Inflammatory macrophage (primary cell): ENCODE data around the gene DEUP1.
"Not testable (repeated sequence)": the region's sequence is repeated elsewhere in the genome, so short reads cannot be mapped to it uniquely, and the experiment has no call there.

Experiments
- DNase-seq, 2 donors: peaks; one replicate each; pipeline ENCODE4 v3.0.0-alpha.2; 2020 to 2022

DEUP1 gene

DNA sequence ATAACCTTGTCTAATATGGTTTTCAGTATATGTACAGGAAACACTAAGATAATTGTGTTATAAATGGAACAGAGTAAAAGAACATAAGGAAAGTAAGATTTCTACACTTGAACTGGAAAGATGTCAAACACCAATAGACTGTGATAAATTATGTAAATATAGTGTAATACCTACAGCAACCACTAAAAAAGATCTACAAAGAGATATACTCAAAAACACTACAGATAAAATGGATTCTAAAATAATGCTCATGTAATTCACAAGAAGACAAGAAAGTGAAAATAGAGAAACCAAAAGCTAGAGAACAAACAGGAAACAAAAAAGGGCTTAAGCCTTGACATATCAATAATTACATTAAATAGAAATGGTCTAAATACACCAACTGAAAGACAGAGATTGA is 30.9 kb downstream of the DEUP1 start:
- DNase-seq, result no peak

DNA sequence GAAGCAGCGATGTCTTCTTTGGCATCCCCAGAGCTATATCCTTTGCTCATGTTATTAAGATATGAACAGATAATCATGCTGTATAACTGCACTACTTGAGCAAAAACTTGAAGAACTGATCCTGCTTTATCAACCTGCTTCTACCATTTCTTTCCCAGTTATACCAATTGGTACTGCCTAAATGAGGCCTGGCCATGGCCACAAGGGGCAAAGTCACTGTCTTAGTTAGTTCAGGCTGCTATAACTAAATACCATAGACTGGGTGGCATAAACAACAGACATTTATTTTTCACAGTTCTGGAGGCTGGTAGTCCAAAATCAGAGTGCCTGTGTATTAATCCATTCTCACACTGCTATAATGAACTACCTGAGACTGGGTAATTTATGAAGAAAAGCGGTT is 37.5 kb downstream of the DEUP1 start:
- no peak for DNase-seq

DNA sequence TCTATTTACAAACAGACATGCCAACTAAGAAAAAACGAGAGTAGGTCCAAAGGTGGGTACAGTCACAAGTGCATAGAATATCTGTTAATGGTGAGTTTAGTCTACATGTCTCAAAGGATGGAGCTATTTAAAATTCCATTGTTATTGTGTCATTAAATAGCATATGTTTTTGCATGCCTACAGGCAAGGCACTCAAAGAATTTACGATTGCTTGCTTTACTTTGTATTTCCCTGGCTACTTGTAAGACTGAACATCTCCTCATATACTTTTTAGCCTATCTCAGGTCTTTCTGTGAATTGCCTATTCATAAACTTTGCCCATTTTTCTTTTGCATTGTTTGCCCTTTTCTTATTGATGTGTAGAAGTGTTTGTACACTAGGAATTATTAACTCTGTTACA is 39.7 kb downstream of the DEUP1 start:
- no peak for DNase-seq

DNA sequence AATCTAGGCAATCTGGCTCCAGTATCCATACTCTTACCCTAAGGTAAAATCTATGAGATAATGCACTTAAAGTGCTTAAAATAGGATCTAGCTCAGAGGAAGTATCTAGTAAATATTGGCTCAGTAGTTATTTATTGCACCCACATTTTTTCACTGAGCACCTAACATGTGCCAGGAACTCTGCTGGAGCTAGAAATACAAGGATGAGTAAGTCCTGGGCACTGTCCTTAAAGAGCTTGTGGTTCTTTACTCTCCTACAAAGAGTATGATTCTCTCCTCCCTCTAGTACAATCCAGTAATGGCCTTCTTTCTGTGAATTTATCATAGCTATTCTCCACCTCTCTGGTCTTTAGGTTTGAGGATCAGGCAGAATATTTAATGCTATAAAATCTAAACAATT is 59.2 kb downstream of the DEUP1 start:
- no peak for DNase-seq

DNA sequence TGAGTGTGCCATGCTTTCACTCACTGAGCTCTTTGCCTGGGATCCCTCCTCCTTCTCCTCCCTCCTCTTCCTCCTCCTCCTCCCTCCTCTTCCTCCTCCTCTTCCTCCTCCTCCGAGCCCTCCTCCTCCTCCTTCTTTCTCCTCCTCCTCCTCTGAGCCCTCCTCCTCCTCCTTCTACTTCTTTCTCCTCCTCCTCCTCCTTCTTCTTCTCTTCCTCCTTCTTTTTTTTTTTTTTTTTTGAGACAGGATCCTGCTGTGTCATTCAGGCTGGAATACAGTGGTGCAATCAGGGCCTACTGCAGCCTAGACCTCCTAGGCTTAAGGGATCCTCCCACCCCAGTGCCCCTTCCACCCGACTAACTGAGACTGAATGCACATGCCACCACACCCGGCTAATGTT is 62.3 kb downstream of the DEUP1 start:
- no peak for DNase-seq

DNA sequence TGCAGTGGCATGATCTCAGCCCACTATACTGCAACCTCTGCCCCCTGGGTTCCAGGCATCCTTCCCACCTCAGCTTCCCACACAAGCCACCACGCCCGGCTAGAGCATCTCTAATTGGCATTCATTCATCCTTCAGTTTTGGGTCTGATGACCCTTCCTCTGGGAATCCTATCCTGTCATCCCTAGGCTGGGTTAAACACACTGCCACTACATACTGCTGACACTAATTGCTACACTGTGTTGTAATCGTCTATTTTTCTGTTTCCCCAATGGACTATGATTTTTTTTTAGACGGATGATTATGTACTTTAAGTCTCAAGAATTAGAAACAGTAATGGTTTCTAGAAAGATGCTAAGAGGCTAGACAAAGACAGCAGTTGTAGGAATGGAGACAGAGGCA is 62.8 kb downstream of the DEUP1 start:
- no peak for DNase-seq

DNA sequence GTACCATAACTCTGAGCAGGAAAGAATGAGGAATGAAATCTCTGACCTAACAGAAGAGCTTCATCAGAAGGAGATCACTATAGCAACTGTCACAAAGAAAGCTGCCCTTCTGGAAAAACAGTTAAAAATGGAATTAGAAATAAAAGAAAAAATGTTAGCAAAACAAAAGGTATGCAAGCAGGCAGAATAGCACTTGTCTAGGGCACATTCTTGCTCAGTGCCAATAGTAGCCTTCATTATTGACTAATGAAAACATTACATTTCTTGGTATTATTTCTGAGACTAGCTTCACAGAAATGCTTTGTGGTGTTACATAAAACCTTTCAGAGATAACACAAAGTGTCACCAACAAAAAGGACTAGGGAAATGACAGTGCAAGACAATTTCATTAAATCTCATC is 63.9 kb downstream of the DEUP1 start:
- no peak for DNase-seq

DNA sequence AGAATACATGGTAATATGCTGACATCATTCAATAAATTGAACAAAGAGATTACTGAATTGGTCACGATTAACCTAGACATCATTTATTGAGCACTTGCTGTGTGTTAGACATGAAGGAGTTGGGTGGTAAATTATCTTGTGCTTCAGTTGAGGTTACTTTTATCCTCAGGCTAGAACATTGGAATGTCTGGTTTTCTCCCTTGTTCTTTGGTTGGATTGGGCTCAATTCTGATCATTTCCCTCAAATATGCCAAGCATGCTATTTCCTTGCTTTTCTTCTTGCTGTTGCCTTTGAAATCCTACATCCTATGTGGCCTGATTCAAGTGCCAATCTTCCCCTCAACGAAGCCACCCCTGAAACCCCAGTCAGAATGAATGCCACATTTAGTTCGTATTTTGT is 65.8 kb downstream of the DEUP1 start:
- DNase-seq, result no peak

DNA sequence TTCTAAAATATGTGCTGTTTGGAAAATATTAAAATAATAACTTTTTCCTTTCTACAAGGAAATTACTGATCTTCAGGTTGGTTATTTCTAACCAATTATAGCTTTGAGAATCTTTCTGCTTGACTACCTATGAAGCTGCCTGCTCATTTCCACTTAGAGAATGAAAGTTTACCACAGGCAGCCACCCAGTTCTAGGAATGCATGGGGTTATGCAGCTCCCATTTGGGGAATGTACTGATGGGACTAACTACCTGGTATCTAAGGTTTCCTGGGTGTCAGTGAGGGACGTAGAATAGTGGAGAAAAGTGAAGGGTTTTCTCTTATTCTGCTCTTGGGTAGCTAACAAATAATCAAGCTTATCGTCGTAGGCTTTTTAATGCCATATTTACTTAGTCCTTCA is 73.4 kb downstream of the DEUP1 start:
- DNase-seq, result no peak

DNA sequence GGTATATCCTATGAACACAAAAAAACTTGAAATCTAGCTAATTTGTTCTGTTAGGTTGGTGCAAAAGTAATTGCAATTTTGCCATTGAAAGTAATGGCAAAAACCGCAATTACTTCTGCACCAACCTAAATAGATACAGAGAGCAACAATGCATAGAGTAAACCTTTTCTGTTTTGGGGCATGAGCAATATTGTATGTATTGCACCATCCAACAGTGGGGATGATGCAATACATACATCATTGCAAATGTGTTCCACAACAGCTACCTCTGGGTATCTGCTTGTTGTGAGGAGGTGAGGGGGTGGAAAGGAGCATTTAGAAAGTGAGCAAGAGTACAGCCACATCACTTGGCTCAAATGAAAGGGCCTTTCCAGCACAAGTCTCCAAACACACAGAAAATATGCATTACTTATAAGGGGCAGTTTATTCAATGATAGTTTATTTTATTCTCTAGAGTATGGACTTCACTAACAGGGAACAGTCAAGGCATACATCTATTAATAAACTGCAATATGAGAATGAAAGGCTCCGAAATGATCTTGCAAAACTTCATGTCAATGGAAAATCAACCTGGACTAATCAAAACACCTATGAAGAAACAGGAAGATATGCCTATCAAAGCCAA is 77.3 kb downstream of the DEUP1 start:
- DNase-seq, result peak; percentile 3 to 22

DNA sequence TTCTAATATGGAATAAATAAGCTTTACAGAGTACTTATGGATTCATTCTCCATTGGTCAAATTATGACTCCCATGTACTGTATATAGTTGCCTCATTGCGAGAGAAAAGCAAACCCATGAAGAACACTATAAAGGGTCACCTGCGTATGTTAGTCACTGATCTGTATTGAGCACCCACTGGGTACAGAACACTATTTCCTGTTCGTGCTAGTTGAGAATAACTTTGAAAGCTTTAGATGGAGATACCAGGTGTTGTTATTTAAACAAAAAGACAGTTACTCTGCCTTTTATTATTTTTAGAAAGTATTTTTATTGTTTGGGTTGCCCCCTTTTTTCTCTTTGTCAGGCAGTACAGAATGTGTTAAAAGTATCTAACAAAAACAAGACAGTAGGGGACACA is 79.9 kb downstream of the DEUP1 start:
- no peak for DNase-seq

DNA sequence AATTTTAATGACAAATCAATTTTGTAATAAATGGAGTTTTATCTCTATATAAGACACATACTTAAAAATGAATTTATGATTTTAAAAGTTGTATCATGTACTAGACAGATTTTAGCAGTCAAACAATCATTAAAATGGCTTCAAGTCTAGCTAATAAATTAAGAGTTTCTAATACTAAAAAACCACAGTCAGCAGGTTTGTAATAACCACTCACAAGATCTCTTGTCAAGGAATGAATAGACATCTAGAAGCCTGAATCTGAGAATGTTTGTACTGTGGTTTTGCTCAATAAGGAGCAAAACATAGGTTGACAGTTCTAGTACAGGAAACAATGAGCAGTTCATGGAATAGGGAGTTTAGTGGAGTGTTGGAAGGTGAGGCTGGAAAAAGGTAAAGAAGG is 81.2 kb downstream of the DEUP1 start:
- DNase-seq, result no peak

DNA sequence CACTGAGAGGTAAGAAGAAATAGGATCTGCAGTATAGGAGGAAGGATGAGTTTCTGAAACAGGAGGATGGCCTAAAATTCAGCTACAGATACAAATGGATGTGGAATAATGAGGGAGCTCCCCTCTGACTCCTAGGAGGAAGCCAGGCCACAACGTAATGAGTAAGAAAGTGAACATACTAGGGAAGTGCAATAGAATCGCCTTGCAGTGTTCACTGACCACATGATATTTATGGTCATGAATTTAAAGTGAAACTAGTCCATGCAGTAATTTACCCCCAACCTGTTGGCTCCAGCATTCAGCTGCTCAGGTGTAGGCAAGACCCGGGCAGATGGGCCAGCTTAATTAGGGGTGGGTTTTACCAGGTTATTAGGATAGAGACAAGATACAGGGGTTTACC is 101.7 kb downstream of the DEUP1 start:
- DNase-seq, result no peak

DNA sequence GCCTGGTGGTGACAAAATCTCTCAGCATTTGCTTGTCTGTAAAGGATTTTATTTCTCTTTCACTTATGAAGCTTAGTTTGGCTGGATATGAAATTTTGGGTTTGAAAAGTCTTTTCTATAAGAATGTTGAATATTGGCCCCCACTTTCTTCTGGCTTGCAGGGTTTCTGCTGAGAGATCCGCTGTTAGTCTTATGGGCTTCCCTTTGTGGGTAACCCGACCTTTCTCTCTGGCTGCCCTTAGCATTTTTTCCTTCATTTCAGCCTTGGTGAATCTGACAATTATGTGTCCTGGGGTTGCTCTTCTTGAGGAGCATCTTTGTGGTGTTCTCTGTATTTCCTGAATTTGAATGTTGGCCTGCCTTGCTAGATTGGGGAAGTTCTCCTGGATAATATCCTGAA is 112.7 kb downstream of the DEUP1 start:
- not testable (repeated sequence) for DNase-seq

DNA sequence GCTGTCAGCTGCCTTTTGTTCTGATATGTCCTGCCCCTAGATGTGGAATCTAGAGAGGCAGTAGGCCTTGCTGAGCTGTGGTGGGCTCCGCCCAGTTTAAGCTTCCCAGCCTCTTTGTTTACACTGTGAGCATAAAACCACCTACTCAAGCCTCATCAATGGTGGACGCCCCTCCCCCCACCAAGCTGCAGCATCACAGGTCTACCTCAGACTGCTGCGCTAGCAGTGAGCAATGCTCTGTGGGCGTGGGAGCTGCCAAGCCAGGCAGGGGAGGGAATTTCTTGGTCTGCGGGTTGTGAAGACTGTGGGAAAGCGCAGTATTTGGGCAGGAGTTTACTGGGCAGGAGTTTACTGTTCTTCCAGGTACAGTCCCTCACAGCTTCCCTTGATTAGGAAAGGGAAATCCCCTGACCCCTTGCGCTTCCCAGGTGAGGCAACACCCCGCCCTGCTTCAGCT is 114.1 kb downstream of the DEUP1 start:
- DNase-seq, result no peak

DNA sequence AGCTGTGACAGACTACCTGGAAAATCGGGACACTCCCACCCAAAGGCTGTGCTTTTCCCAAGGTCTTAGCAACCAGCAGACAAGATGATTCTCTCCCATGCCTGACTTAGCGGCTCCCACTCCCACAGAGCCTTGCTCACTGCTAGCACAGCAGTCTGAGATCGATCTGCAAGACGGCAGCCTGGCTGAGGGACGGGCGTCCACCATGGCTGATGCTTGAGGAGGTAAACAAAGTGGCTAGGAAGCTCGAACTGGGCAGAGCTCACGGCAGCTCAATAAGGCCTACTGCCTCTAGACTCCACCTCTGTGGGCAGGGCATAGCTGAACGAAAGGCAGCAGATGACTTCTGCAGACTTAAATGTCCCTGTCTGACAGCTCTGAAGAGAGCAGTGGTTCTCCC is 127.7 kb downstream of the DEUP1 start:
- no peak for DNase-seq

DNA sequence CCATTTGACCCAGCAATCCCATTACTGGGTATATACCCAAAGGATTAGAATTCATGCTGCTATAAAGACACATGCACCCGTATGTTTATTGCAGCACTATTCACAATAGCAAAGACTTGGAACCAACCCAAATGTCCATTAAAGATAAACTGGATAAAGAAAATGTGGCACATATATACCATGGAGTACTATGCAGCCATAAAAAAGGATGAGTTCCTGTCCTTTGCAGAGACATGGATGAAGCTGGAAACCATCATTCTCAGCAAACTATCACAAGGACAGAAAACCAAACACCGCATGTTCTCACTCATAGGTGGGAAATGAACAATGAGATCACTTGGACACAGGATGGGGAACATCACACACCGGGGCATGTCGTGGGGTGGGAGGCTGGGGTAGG is 133.1 kb downstream of the DEUP1 start:
- not testable (repeated sequence) for DNase-seq

DNA sequence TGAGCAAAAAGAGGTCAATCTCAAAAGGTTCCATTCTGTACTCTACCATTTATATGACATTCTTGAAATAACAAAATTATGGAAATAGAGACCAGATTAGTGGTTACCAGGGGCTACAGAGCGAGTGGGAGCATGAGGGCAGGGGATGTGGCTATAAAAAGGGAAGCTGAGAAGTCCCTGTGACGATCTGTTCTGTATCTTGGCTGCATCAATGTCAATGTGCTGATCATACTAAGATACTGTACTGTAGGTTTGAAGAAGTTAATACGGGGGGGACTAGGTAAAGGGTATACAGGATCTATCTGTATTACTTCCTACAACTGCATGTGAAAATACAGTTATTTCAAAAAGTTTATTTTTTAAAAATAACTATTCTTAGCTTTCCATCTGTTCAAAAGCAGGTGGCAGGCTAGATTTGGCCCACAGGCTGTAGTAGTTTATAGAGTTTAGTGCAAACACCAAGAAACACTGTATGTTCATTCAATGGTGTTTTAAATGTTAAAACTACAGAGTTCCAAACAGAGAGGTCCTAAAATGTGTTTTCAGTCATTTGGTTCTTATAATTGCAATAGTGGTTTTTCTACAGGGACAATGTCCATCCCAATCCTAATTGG is 134.5 kb downstream of the DEUP1 start:
- no peak for DNase-seq

DNA sequence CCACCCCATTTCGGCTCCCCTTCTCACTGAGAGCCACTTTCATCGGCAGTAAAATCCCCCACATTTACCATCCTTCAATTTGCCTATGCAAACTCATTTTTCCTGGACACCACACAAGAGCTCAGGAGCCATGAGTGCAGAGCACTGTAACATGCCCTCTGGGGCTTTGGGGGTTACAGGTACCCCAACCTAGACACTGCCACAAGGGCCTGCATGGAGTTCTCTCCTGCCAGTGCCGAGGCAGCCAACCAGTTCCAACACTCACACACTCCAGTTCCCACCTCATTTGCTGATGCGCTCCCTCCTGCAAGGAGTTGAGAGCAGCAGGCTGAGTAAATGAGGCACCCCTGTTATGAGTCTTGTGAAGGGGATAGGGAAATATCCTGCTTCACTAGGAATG is 136.5 kb downstream of the DEUP1 start:
- DNase-seq, result no peak

DNA sequence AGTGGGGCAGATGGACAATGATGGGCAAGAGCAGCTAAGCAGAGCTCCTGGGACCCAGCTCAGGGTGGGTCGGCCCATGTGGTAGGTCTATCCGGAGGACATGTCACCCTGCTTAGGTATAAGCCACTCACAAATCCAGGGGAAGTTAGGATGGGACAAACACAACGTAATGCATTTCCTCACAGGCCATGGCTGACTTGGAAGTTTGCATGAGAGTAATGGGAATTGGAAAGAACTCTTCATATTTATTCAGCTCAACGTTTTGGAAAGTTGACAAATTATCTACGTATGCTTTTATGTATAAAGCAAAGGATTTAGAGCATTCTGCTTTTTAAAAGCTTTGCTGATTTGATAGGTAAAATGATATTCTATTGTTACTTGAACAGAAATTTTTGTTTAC is 137.7 kb downstream of the DEUP1 start:
- DNase-seq, result no peak

DNA sequence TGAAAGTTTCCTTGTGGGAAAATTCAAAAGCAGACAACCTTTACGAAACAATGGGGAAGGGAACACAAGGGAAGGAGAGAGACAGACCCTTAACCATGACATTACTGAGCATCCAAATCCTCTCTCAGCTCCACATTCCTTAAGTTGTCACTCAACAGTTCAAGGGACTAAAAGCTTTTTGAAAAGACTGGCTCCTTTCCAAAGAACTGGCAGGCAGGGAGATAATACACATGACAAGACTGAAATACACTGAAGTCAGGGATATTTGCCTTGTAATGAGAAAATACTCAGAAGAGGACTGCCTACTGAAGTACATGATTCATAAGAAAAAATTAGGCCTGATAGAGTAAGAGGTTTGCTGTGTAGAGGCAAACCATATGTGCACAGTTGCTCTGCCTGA is 143.6 kb downstream of the DEUP1 start:
- no peak for DNase-seq

DNA sequence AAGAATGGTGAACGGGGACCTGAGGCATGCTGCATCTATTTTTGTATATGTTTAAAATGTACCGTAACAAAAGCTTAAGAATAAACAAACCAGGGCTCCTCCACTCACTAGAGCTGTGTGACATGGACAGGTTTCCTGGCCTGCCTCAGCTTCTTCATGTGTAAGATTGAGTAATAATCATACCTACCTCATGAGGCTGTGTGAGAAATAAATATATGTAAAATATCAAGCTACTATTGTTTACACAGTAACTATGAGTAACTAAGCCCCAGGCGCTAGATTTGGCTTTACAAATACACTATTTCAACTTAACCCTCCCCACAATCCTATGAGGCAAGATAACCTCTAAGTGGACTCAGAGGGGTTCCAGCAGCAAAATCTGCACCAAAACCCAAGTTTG is 146.3 kb downstream of the DEUP1 start:
- no peak for DNase-seq

DNA sequence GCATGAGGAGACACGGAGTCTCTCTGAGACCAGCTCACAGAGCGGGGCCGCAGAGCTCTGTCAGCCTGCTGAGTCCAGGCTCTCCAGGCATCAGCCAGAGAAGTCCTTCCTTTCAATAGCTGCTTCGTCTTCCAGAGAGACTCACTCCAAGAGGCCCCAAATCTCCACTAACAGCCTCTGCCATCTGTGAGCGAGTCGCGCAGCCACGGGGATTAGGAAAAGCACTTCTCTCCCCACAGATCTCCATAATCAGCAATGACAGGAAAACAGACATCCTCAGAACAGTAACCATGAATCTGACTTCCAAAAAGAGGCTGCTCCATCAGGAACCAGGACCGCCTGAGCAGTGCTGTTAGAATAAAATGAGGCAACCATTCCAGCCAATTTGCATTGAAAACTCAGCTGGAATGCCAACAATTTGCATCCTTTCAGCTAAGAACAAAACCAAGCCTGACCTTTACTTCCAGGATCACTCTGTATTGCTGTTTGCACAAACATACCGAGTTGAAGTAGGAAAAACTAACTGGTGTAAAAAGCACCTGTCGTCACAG is 147.2 kb downstream of the DEUP1 start:
- DNase-seq, result no peak

DNA sequence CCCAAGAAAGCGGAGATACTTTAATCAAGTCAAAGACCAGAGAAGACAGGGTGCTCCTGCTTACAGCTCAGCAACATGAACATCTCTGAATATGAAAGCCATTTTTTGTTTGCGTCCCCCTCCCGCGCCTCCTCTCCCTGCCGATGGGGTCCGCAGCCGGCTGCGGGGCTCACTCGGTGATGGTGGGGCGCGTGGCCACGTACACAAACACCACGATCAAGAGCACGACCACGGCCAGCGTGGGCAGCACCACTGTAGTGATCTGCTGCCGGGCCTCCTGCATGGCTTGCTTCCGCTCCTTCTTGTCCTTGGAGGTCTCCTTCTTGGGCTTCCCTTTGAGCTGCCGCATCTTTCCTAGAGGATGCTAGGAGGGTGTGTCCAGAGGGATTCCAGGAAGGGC is 148.3 kb downstream of the DEUP1 start:
- DNase-seq, result no peak

DNA sequence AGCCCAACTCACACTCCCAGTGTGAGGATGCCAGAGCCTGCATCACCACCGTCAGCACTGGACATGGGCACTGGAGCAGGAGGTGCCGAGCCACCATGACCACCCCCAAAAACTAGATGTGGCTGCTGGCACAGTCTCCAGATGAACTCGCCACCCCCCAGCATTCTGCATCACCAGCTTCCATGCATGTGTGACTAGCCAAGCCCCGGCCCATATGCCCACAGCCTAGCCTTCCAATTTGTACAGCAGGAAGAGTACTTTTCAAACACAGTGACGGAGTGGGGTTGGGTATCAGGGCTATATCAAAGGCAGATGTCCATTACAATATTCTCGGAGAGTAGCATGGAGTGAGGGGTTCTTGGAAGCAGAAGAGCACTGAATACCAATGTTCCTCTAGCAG is 149.7 kb downstream of the DEUP1 start:
- DNase-seq, result no peak
